ENCODE data around the gene GABARAP. TPM values are rescaled to one million over a fixed set of nuclear protein-coding genes. Genes with fewer than 3 reads are reported as not detected.
A peak's percentile ranks its signal among the peaks of the same experiment; 100 is the strongest.

Gene GABARAP
- total RNA-seq, 1 donor from 2014 or later, result 277 TPM

DNA sequence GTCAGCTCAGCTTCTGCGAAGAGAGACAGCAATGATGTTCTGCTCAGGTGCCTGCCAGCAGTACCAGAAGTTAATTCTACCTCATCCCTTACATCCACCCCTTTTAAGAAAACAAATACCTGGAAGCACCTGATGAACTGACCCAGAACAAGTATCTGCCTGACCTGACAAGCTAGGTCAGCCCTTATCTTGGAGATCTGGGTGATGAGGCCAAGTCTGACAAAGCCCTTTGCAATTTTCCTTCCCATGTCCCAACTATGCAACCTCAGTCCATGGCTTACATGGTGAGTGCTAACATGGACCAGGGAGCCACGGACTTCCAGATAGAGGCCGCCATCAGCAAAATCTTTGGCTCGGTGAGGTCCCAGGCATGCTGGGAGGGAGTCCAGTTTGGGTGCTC is 18.9 kb downstream of the GABARAP start:
- TF ChIP-seq, protein P1, sequence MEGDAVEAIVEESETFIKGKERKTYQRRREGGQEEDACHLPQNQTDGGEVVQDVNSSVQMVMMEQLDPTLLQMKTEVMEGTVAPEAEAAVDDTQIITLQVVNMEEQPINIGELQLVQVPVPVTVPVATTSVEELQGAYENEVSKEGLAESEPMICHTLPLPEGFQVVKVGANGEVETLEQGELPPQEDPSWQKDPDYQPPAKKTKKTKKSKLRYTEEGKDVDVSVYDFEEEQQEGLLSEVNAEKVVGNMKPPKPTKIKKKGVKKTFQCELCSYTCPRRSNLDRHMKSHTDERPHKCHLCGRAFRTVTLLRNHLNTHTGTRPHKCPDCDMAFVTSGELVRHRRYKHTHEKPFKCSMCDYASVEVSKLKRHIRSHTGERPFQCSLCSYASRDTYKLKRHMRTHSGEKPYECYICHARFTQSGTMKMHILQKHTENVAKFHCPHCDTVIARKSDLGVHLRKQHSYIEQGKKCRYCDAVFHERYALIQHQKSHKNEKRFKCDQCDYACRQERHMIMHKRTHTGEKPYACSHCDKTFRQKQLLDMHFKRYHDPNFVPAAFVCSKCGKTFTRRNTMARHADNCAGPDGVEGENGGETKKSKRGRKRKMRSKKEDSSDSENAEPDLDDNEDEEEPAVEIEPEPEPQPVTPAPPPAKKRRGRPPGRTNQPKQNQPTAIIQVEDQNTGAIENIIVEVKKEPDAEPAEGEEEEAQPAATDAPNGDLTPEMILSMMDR (IDR thresholded peaks at IDR 0.05; ENCODE audit: insufficient read depth, low read length, poor library complexity, severe bottlenecking), result no peak
- H3K27me3 ChIP-seq (ENCODE audit: control insufficient read depth, insufficient read depth, low read length), result no peaks in the 10 kb centered on the region
- no peak overlapping the region for H3K4me3 ChIP-seq (ENCODE audit: low read depth, low read length)
- DNase-seq (ENCODE audit: low read depth), result no peak
- peaks cover 5% of the 10 kb centered on the region for H3K36me3 ChIP-seq (ENCODE audit: control insufficient read depth, insufficient read depth, low read length)

DNA sequence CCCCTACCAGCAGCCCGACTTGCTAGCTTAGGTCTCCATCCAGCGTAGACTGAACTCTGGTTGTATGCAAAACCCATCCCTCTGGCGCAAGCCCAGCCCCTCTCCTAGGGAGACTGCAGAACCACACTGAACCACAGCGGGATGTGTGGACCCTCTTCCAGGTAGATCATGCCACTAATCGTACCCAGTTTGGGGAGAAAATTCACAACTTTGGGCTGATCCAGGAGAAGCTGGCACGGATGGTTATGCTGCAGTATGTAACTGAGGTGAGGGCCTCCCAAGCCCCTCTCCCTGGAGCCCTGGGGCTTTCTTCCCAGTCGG is 19.3 kb downstream of the GABARAP start:
- no peak for DNase-seq (ENCODE audit: low read depth)
- H3K4me3 ChIP-seq (ENCODE audit: low read depth, low read length), result no peak overlapping the region
- H3K27me3 ChIP-seq (ENCODE audit: control insufficient read depth, insufficient read depth, low read length), result no peaks in the 10 kb centered on the region
- H3K36me3 ChIP-seq (ENCODE audit: control insufficient read depth, insufficient read depth, low read length), result peaks cover 5% of the 10 kb centered on the region
- TF ChIP-seq, protein P1 (IDR thresholded peaks at IDR 0.05; ENCODE audit: insufficient read depth, low read length, poor library complexity, severe bottlenecking), result no peak

DNA sequence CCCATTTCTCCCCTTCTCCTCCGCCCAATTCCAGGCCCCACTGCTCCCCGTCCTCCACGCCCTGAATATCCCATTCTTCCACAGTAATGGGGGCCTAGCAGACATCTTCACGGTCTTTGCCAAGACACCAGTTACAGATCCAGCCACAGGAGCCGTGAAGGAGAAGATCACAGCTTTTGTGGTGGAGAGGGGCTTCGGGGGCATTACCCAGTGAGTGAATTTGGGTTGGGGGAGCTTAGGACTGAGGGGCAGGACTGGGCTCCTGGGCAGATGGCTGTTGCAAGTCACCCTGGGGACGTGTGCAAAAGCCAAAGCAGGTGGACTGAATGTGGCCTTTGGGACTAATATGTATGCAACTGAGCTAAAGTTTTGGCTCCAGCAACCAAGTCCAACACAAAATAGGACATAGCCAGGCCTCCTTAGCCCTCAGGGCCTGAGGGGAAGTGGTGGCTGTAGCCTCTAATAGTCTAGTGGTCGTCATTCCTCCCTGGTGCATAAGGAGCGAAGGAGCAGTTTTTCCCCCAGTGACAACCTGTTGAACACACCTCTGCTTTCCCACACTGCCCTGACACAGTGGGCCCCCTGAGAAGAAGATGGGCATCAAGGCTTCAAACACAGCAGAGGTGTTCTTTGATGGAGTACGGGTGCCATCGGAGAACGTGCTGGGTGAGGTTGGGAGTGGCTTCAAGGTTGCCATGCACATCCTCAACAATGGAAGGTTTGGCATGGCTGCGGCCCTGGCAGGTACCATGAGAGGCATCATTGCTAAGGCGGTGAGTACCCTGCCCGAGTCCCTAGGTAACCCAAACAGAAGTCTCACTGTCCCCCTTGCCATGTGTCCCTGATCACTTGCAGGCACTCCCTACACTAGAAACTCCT is 19.9 kb downstream of the GABARAP start:
- DNase-seq (ENCODE audit: low read depth), result no peak
- Histone ChIP-seq H3K4me3 (ENCODE audit: low read depth, low read length) (no peak overlapping the region), H3K27me3 (ENCODE audit: control insufficient read depth, insufficient read depth, low read length) (no peaks in the 10 kb centered on the region), H3K36me3 (ENCODE audit: control insufficient read depth, insufficient read depth, low read length) (peaks cover 5% of the 10 kb centered on the region)
- TF ChIP-seq, protein P1 (IDR thresholded peaks at IDR 0.05; ENCODE audit: insufficient read depth, low read length, poor library complexity, severe bottlenecking), result no peak

DNA sequence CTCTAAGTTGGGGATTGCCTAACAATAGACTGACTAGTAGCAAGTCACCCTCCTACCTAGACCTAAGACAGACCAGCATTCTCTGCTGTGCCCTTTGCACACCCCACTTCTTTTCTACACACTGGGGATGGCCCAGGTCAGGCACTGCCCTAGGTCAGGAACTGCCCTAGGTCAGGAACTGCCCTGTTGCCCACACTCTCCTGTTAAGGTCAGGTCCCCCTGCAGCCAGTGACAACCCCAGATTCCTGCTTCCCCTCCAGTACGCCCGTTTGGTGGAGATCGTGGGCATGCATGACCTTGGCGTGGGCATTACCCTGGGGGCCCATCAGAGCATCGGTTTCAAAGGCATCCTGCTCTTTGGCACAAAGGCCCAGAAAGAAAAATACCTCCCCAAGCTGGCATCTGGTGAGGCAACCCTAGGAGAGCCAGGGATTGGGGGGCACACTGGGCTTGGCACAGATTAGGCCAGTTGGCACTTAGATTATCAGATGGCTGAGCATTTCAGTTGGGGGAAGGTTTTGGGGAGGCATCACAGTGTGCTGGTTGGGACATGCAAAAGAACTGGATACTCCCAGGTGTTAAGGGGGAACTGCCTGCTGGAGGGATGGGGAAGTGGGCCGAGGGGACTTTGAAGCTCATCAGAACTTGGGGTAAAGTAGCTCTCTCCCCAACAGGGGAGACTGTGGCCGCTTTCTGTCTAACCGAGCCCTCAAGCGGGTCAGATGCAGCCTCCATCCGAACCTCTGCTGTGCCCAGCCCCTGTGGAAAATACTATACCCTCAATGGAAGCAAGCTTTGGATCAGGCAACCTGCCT is 20.8 kb downstream of the GABARAP start:
- TF ChIP-seq, protein P1 (IDR thresholded peaks at IDR 0.05; ENCODE audit: insufficient read depth, low read length, poor library complexity, severe bottlenecking), result no peak
- no peaks in the 10 kb centered on the region for H3K27me3 ChIP-seq (ENCODE audit: control insufficient read depth, insufficient read depth, low read length)
- peaks cover 3% of the 10 kb centered on the region for H3K36me3 ChIP-seq (ENCODE audit: control insufficient read depth, insufficient read depth, low read length)
- no peak overlapping the region for H3K4me3 ChIP-seq (ENCODE audit: low read depth, low read length)
- no peak for DNase-seq (ENCODE audit: low read depth)

DNA sequence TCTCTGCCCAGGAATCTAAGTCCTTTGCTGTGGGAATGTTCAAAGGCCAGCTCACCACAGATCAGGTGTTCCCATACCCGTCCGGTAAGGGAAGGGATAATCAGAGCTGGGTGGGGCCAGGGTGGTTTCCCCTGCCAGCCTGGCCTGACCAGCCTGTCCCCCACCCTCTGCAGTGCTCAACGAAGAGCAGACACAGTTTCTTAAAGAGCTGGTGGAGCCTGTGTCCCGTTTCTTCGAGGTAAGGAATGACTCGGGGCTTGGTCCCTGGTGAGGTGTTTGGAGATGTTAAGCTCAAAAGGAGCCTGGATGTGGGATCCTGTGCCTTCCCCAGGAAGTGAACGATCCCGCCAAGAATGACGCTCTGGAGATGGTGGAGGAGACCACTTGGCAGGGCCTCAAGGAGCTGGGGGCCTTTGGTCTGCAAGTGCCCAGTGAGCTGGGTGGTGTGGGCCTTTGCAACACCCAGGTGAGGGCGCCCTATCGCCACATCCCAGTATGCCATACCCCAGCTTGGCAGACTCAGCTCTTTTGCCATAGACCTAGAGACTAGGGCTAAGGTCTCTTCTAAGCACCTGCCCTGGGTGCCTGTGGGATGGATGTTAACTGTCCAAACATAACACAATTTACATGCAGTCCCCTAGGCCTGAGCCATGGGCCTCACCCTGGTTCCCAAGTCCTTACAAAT is 21.5 kb downstream of the GABARAP start:
- Histone ChIP-seq H3K36me3 (ENCODE audit: control insufficient read depth, insufficient read depth, low read length) (peaks cover 3% of the 10 kb centered on the region), H3K4me3 (ENCODE audit: low read depth, low read length) (peak overlapping the region; percentile 87), H3K27me3 (ENCODE audit: control insufficient read depth, insufficient read depth, low read length) (no peaks in the 10 kb centered on the region)
- no peak for DNase-seq (ENCODE audit: low read depth)
- TF ChIP-seq, protein P1 (IDR thresholded peaks at IDR 0.05; ENCODE audit: insufficient read depth, low read length, poor library complexity, severe bottlenecking), result peak; percentile 70

All from kidney epithelial cell (primary cell).